Endothelial cell (in vitro differentiated cells): ENCODE measurements around the gene LIX1L. TPM values are rescaled to one million over a fixed set of nuclear protein-coding genes. Genes with fewer than 3 reads are reported as not detected.

Experiments
- DNase-seq: peaks from one replicate; pipeline ENCODE4 v3.0.0; 2021; ENCODE audit warnings: low spot score
- H3K27ac Mint-ChIP-seq: one replicate; pipeline ENCODE4 v1.8.0; 2021; ENCODE audit warnings: mixed read lengths, inconsistent platforms; ENCODE audit not compliant: unreplicated experiment
- H3K27me3 Mint-ChIP-seq: one replicate; pipeline ENCODE4 v1.8.0; 2021; ENCODE audit warnings: mild to moderate bottlenecking, moderate library complexity, mixed read lengths, inconsistent platforms; ENCODE audit not compliant: unreplicated experiment
- H3K36me3 Mint-ChIP-seq: one replicate; pipeline ENCODE4 v1.8.0; 2021; ENCODE audit warnings: mild to moderate bottlenecking, low read depth, mixed read lengths, inconsistent platforms; ENCODE audit not compliant: unreplicated experiment
- H3K4me1 Mint-ChIP-seq: one replicate; pipeline ENCODE4 v1.8.0; 2021; ENCODE audit warnings: mild to moderate bottlenecking, mixed read lengths, inconsistent platforms; ENCODE audit not compliant: unreplicated experiment
- H3K4me3 Mint-ChIP-seq: one replicate; pipeline ENCODE4 v1.8.0; 2021; ENCODE audit warnings: mild to moderate bottlenecking, mixed read lengths, inconsistent platforms; ENCODE audit not compliant: unreplicated experiment
- H3K9me3 Mint-ChIP-seq: one replicate; pipeline ENCODE4 v1.8.0; 2021; ENCODE audit warnings: mixed read lengths, inconsistent platforms; ENCODE audit not compliant: unreplicated experiment
- total RNA-seq: library from RNA; stranded (reverse); fragmentation: NEBNext Ultra II Directional; extraction: Animal tissue kit (Norgen Biotek cat#: 25700); gene quantifications from one replicate; pipeline ENCODE4 v1.2.1, GENCODE V29; 2021; ENCODE audit not compliant: unreplicated experiment
- TF ChIP-seq, protein P1 (sequence below): fragments of 200-600 bp; sonication (generic); IDR thresholded peaks from one replicate; pipeline ENCODE4 v1.5.0; 2021; ENCODE audit warnings: antibody characterized with exemption; ENCODE audit not compliant: unreplicated experiment

Gene LIX1L
- total RNA-seq, 1 donor from 2014 or later, result 83.3 TPM

DNA sequence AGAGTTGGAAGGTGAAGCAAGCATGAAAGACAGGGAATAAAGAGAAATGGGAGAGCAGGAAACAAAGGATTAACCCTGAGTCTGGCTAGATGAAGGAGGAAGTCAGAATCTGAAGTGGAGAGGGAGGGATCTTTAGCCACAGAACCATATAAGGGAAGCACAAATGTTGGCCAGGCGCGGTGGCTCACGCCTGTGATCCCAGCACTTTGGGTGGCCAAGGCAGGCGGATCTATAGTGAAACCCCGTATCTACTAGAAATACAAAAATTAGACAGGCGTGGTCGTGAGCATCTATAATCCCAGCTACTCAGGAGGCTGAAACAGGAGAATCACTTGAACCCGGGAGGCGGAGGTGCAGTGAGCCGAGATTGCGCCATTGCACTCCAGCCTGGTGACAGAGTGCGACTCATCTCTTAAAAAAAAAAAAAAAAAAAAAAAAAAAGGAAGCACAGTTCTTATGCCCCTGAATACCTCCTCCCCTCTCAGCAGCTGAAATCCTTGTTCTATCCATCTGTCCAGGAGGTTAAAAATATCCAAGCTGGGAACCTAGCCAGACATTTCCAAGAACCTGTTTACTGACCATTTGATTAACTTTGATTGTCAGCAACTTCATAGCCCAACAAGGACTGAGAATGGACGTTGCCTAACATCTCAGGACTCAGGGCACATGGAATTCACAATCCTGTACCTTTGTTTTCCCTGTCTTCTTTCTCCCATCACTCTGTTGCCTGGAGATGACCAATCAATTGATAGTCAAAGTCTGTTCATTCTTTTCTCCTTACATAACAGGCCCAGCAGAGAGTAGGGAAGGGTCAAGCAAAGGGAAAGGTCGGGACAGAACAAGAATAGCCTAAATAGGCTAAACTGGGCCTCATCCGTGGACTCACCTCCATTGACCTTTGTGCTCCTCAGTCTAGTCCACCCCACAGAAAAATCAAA is 28.0 kb upstream of the LIX1L start:
- Mint-ChIP-seq H3K9me3 (no peaks in the 10 kb centered on the region), H3K4me3 (peak overlapping the region; percentile 56), H3K27me3 (peaks cover 4% of the 10 kb centered on the region), H3K27ac (peak overlapping the region; percentile 94), H3K4me1 (peaks cover 29% of the 10 kb centered on the region), H3K36me3 (no peaks in the 10 kb centered on the region)
- DNase-seq, result no peak
- TF ChIP-seq, protein P1, sequence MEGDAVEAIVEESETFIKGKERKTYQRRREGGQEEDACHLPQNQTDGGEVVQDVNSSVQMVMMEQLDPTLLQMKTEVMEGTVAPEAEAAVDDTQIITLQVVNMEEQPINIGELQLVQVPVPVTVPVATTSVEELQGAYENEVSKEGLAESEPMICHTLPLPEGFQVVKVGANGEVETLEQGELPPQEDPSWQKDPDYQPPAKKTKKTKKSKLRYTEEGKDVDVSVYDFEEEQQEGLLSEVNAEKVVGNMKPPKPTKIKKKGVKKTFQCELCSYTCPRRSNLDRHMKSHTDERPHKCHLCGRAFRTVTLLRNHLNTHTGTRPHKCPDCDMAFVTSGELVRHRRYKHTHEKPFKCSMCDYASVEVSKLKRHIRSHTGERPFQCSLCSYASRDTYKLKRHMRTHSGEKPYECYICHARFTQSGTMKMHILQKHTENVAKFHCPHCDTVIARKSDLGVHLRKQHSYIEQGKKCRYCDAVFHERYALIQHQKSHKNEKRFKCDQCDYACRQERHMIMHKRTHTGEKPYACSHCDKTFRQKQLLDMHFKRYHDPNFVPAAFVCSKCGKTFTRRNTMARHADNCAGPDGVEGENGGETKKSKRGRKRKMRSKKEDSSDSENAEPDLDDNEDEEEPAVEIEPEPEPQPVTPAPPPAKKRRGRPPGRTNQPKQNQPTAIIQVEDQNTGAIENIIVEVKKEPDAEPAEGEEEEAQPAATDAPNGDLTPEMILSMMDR, result no peak

DNA sequence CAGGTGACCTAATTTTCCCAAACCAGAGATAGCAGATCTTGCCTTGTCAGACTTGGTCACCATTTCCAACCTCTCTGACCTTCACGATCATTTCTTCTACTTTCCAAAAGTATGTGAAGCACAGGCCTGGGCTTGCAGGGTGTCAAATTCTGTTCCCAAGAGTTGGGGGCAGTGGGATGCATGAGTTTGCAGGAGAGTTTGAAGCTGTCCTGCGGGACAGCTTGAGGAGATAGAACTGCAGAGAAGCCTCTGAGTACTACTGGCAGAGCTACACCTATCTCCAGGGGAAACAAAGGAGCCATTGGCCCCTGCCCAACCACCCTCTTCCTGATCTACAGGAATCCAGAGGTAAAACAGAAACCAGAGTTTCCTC is 27.3 kb upstream of the LIX1L start:
- H3K27ac Mint-ChIP-seq, result peak overlapping the region; percentile 94

DNA sequence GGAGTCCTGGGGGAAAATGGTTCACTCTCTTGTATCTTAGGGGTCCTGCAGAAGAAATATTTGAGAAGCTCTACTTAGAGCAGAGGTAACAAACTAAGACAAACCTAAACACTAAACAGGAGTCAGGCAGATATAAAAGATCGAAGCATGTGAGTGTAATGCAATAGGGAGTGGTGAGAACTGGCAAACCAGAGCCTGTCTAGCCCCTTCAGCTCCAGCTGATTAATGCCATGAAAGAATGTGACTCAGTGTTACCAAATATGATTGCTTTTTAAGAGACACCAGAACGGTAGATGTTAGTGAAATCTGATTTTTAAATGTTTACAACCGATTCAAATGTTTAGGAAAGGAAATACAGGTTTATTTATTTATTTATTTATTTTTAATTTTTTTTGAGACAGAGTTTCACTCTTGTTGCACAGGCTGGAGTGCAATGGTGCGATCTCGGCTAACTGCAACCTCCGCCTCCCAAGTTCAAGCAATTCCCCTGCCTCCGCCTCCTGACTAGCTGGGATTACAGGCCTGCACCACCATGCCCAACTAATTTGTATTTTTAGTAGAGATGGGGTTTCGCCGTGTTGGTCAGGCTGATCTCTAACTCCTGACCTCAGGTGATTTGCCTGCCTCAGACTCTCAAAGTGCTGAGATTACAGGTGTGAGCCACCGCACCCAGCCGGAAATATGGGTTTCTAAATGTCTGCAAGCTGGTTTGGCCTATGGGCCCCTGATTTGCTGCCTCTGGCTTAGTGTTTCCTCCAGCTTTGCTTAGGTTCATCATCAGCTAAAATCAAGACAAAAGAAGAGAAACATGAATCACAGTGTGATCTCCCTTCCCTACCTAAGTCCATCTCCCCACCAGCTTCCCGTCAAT is 26.4 kb upstream of the LIX1L start:
- H3K36me3 Mint-ChIP-seq, result no peaks in the 10 kb centered on the region
- TF ChIP-seq, protein P1, result no peak
- no peak overlapping the region for H3K4me3 Mint-ChIP-seq
- H3K27ac Mint-ChIP-seq, result peak overlapping the region; percentile 94
- no peaks in the 10 kb centered on the region for H3K9me3 Mint-ChIP-seq
- peaks cover 4% of the 10 kb centered on the region for H3K27me3 Mint-ChIP-seq
- DNase-seq, result no peak
- peaks cover 27% of the 10 kb centered on the region for H3K4me1 Mint-ChIP-seq

More for the DNA sequence above, 27.3 kb upstream of the LIX1L start:
- peak overlapping the region; percentile 56 for H3K4me3 Mint-ChIP-seq
- DNase-seq, result no peak
- no peaks in the 10 kb centered on the region for H3K9me3 Mint-ChIP-seq
- TF ChIP-seq, protein P1, result no peak
- H3K36me3 Mint-ChIP-seq, result no peaks in the 10 kb centered on the region
- H3K4me1 Mint-ChIP-seq, result peaks cover 27% of the 10 kb centered on the region
- H3K27me3 Mint-ChIP-seq, result peaks cover 4% of the 10 kb centered on the region

DNA sequence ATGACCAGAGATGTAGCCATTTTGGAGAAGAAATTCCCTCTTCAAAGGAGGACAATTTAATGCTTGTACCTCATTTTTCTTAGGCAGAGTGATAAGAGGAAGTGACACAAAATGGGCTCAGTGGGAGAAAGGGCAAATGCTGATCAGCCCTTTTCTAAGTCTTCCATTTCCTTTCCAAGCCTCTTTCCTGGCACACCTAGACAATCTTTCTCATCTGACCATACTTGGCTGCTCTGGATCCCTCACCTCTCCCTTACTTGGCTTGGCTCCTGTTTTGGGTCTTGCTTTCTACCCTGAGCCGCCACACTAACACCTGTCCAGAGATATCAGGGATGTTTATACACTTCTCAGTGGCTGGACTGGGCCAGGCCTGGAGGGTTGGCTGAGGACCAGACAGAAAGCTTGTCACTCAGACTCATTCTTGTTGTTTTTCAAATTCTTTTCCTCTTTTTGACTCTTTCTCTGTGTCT is 25.4 kb upstream of the LIX1L start:
- Mint-ChIP-seq H3K27ac (peak overlapping the region; percentile 50), H3K9me3 (no peaks in the 10 kb centered on the region), H3K4me1 (peaks cover 27% of the 10 kb centered on the region), H3K27me3 (peaks cover 3% of the 10 kb centered on the region), H3K36me3 (no peaks in the 10 kb centered on the region), H3K4me3 (no peak overlapping the region)
- no peak for DNase-seq
- TF ChIP-seq, protein P1, result no peak
